HCT116 (cell line): ENCODE data around the gene ASB14. TPM values are rescaled to one million over a fixed set of nuclear protein-coding genes. Genes with fewer than 3 reads are reported as not detected.

Source experiments
- ATAC-seq: fragments of 200-7000 bp; cut with Tn5 transposase; 2 replicates; pipeline ENCODE4 v1.9.1; 2020; ENCODE audit warnings: mild to moderate bottlenecking, moderate library complexity
- BruUV-seq: library from RNA; stranded (reverse); fragments of 400-500 nt; replicated peaks from 2 replicates; lab custom pipeline; 2021; lab: Mats Ljungman, UMichigan
- CTCF ChIA-PET: fragments of 300-600 bp; sonication (Branson Sonifier 250); formaldehyde crosslinking; loops from one replicate; lab custom pipeline; 2021; ENCODE audit warnings: antibody characterized with exemption; lab: Charles Lee
- POLR2A ChIA-PET: fragments of 300-600, 350-600 bp; sonication (Branson Sonifier 250); formaldehyde crosslinking; loops from one replicate; lab custom pipeline; 2021; ENCODE audit warnings: antibody characterized with exemption; lab: Charles Lee
- RAD21 ChIA-PET, 2 experiments: fragments of 300-600 bp; sonication (Branson Sonifier 250); formaldehyde crosslinking; loops; one replicate each; lab custom pipeline; 2023; ENCODE audit warnings: low total read pairs in 2 of 2; ENCODE audit not compliant: uncharacterized antibody in 2 of 2, unreplicated experiment in 2 of 2, low non-redundant PET in 1 of 2; lab: Charles Lee
- DNase-seq: peaks from one replicate; pipeline ENCODE4 v3.0.0-alpha.2; 2010; ENCODE audit warnings: low read depth, low spot score
- H2AFZ ChIP-seq: fragments of 200-600 bp; shearing (Covaris generic), sonication (generic); 2 replicates; pipeline ENCODE4 v1.6.1; 2017; ENCODE audit warnings: low read depth, mixed run types, mixed read lengths, antibody characterized with exemption, low read length; ENCODE audit not compliant: poor library complexity, severe bottlenecking
- H3K27ac ChIP-seq: 2 replicates; pipeline ENCODE4 v1.5.1; 2012; ENCODE audit warnings: low read depth, low read length
- H3K27me3 ChIP-seq: fragments of 200-600 bp; sonication (generic); 2 replicates; pipeline ENCODE4 v1.6.1; 2016; ENCODE audit warnings: mixed run types, low read length, mixed read lengths; ENCODE audit not compliant: insufficient read depth
- H3K36me3 ChIP-seq, 2 experiments: fragments of 200-500 bp in 1 of 2; fragments of 200-600 bp in 1 of 2; sonication (Bioruptor generic) in 1 of 2; sonication (generic) in 1 of 2; 2 replicates each; pipeline versions ENCODE4 v1.5.1 to v1.6.1; 2014 to 2016; ENCODE audit warnings: low read length in 2 of 2, inconsistent platforms in 1 of 2, mixed read lengths in 1 of 2, mixed run types in 1 of 2; ENCODE audit not compliant: insufficient read depth in 2 of 2, control insufficient read depth in 1 of 2
- H3K4me1 ChIP-seq, 2 experiments: fragments of 200-600 bp in 1 of 2; sonication (generic) in 1 of 2; 2 replicates each; pipeline versions ENCODE4 v1.5.1 to v1.6.1; 2012 to 2017; ENCODE audit warnings: low read length in 2 of 2, inconsistent platforms in 1 of 2, mild to moderate bottlenecking in 1 of 2, mixed read lengths in 1 of 2, mixed run types in 1 of 2, moderate library complexity in 1 of 2; ENCODE audit not compliant: insufficient read depth in 2 of 2, control insufficient read depth in 1 of 2
- H3K4me2 ChIP-seq: fragments of 200-600 bp; sonication (generic); 2 replicates; pipeline ENCODE4 v1.6.1; 2017; ENCODE audit warnings: mixed run types, low read length, mixed read lengths
- H3K4me3 ChIP-seq, 2 experiments: fragments of 200-600 bp in 1 of 2; sonication (generic) in 1 of 2; replicated peaks in 1 of 2; 2 replicates each; pipeline ENCODE4 v1.5.1; 2011 to 2016; ENCODE audit warnings: low read length in 2 of 2, control low read depth in 1 of 2, low read depth in 1 of 2, mild to moderate bottlenecking in 1 of 2, mixed read lengths in 1 of 2, mixed run types in 1 of 2
- H3K79me2 ChIP-seq: fragments of 200-600 bp; sonication (generic); 2 replicates; pipeline ENCODE4 v1.6.1; 2017; ENCODE audit warnings: mild to moderate bottlenecking, mixed run types, low read length, moderate library complexity, mixed read lengths; ENCODE audit not compliant: insufficient read depth
- H3K9ac ChIP-seq: fragments of 200-600 bp; sonication (generic); 2 replicates; pipeline ENCODE4 v1.6.1; 2016; ENCODE audit warnings: low read length, mixed read lengths
- H3K9me2 ChIP-seq: fragments of 200-600 bp; sonication (generic), shearing (Covaris generic); 2 replicates; pipeline ENCODE4 v1.6.1; 2017; ENCODE audit warnings: mixed run types, mild to moderate bottlenecking, moderate library complexity; ENCODE audit not compliant: insufficient read depth
- H3K9me3 ChIP-seq, 2 experiments: fragments of 200-500 bp in 1 of 2; fragments of 200-600 bp in 1 of 2; sonication (Bioruptor generic) in 1 of 2; sonication (generic) in 1 of 2; 2 replicates each; pipeline ENCODE4 v1.6.1; 2014 to 2017; ENCODE audit warnings: low read length in 2 of 2, mixed read lengths in 2 of 2, inconsistent platforms in 1 of 2, low read depth in 1 of 2, mild to moderate bottlenecking in 1 of 2, mixed run types in 1 of 2, moderate library complexity in 1 of 2; ENCODE audit not compliant: control insufficient read depth in 1 of 2, insufficient read depth in 1 of 2
- H4K20me1 ChIP-seq: fragments of 200-600 bp; sonication (generic), shearing (Covaris generic); 2 replicates; pipeline ENCODE4 v1.6.1; 2017; ENCODE audit warnings: mixed run types, mild to moderate bottlenecking, moderate library complexity; ENCODE audit not compliant: insufficient read depth
- EGR1 ChIP-seq: IDR thresholded peaks from 2 replicates; pipeline ENCODE4 v1.6.1; 2012; ENCODE audit warnings: low read depth
- POLR2AphosphoS5 ChIP-seq: IDR thresholded peaks from 2 replicates; pipeline ENCODE4 v1.6.1; 2011; ENCODE audit warnings: mild to moderate bottlenecking, low read depth, low read length, moderate library complexity
- RAD21 ChIP-seq: IDR thresholded peaks from 2 replicates; pipeline ENCODE4 v1.6.1; 2012; ENCODE audit warnings: low read depth, mild to moderate bottlenecking
- intact Hi-C: fragments of 100-400 bp; cut with micrococcal nuclease; formaldehyde crosslinking; loops from 2 replicates; pipeline ENCODE4 v1.10.0; 2022
- total RNA-seq: library from RNA; stranded (reverse); gene quantifications from one replicate; pipeline ENCODE4 v1.2.1, GENCODE V29; 2021; ENCODE audit not compliant: unreplicated experiment

ASB14 gene
- total RNA-seq, 1 experiment from 2014 or later: not detected

GRCh38 chr3:57292897-57293526 is 527 bp upstream of the ASB14 start:
- RAD21 ChIA-PET: no interaction called here
- POLR2A ChIA-PET: no interaction called here
- Histone ChIP-seq H2AFZ (no peak overlapping the region), H3K27ac (no peak overlapping the region), H3K36me3 (no peaks in the 10 kb centered on the region), H3K4me1 (peaks cover 4 to 6% of the 10 kb centered on the region in 2 experiments; a peak in 2 of 4 replicates), H3K79me2 (no peaks in the 10 kb centered on the region), H3K9me3 (no peaks in the 10 kb centered on the region), H3K27me3 (no peaks in the 10 kb centered on the region), H3K4me2 (no peak overlapping the region), H3K4me3 (no peak overlapping the region), H3K9me2 (no peaks in the 10 kb centered on the region), H3K9ac (no peak overlapping the region), H4K20me1 (no peaks in the 10 kb centered on the region)
- DNase-seq (no peak), ATAC-seq (no peak)
- BruUV-seq: no TSS peak
- intact Hi-C loops: no loop called here
- no peak for TF ChIP-seq RAD21
- CTCF ChIA-PET: no interaction called here

GRCh38 chr3:57288403-57288802 is 4.1 kb downstream of the ASB14 start:
- TF ChIP-seq POLR2AphosphoS5 (no peak), EGR1 (no peak)
- Histone ChIP-seq H4K20me1 (no peaks in the 10 kb centered on the region), H3K4me1 (no peaks in the 10 kb centered on the region), H3K27me3 (no peaks in the 10 kb centered on the region), H3K79me2 (no peaks in the 10 kb centered on the region), H3K36me3 (no peaks in the 10 kb centered on the region), H2AFZ (no peak overlapping the region), H3K4me3 (no peak overlapping the region), H3K9ac (no peak overlapping the region), H3K9me2 (no peaks in the 10 kb centered on the region), H3K27ac (no peak overlapping the region), H3K4me2 (no peak overlapping the region), H3K9me3 (no peaks in the 10 kb centered on the region)
- ChIA-PET POLR2A (interaction anchor here (0.7 kb wide), 1 partner anchor 15 kb away, joined by 4 read pairs; no protein-coding TSS in a partner anchor), RAD21 (no interaction called here), CTCF (no interaction called here)
- no peak for DNase-seq
- ATAC-seq: no peak
- no TSS peak for BruUV-seq
- intact Hi-C loops: no loop called here
